DND-41 (cell line): Measurements from ENCODE around the gene ZSCAN2.
"Not testable (repeated sequence)": the region's sequence is repeated elsewhere in the genome, so short reads cannot be mapped to it uniquely, and the experiment has no call there.

Experiments
- EZH2 ChIP-seq: IDR thresholded peaks from 3 replicates; pipeline ENCODE4 v1.6.1; 2012; ENCODE audit warnings: borderline replicate concordance, low read depth, mild to moderate bottlenecking, moderate library complexity, low read length, inconsistent platforms; ENCODE audit not compliant: severe bottlenecking
- TF ChIP-seq, protein P1 (sequence below): IDR thresholded peaks from 2 replicates; pipeline ENCODE4 v1.5.1; 2012; ENCODE audit warnings: borderline replicate concordance, low read length, moderate library complexity, mild to moderate bottlenecking; ENCODE audit not compliant: poor library complexity, severe bottlenecking; ENCODE audit errors: extremely low read depth

DNA sequence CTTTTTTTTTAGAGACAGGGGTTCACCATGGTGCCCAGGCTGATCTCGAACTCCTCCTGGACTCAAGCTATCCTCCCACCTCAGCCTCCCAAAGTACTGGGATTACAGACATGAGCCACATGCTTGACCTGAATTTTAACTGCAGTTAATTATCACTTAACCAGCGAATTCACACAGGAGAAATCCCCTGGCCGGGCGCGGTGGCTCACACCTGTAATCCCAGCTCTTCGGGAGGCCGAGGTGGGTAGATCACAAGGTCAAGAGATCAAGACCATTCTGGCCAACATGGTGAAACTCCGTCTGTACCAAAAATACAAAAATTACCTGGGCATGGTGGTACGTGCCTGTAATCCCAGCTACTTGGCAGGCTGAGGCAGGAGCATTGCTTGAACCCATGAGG is 41.1 kb downstream of the ZSCAN2 start:
- TF ChIP-seq, protein P1, sequence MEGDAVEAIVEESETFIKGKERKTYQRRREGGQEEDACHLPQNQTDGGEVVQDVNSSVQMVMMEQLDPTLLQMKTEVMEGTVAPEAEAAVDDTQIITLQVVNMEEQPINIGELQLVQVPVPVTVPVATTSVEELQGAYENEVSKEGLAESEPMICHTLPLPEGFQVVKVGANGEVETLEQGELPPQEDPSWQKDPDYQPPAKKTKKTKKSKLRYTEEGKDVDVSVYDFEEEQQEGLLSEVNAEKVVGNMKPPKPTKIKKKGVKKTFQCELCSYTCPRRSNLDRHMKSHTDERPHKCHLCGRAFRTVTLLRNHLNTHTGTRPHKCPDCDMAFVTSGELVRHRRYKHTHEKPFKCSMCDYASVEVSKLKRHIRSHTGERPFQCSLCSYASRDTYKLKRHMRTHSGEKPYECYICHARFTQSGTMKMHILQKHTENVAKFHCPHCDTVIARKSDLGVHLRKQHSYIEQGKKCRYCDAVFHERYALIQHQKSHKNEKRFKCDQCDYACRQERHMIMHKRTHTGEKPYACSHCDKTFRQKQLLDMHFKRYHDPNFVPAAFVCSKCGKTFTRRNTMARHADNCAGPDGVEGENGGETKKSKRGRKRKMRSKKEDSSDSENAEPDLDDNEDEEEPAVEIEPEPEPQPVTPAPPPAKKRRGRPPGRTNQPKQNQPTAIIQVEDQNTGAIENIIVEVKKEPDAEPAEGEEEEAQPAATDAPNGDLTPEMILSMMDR = not testable (repeated sequence)
- not testable (repeated sequence) for TF ChIP-seq EZH2
